ENCODE measurements around the gene THRA. TPM values are rescaled to one million over a fixed set of nuclear protein-coding genes. Genes with fewer than 3 reads are reported as not detected.
A peak's percentile ranks its signal among the peaks of the same experiment; 100 is the strongest.

The THRA gene
- total RNA-seq, 1 experiment from 2014 or later: 10.1 TPM

- H3K4me3 Mint-ChIP-seq: peak overlapping the region; percentile 12 to 25; a peak in 2 of 5 replicates
- peaks cover 20% of the 10 kb centered on the region for H3K27me3 Mint-ChIP-seq (ENCODE audit: low read depth)
- Histone ChIP-seq H2BK5ac (ENCODE audit: insufficient read length, low read length) (no peak overlapping the region), H2BK15ac (ENCODE audit: low read depth, low read length) (no peak overlapping the region), H2BK20ac (ENCODE audit: low read depth, low read length, poor library complexity, severe bottlenecking) (no peak overlapping the region), H4K91ac (ENCODE audit: insufficient read length, low read depth, low read length) (no peak overlapping the region), H2BK12ac (ENCODE audit: insufficient read length, low read depth, low read length) (no peak overlapping the region), H3K9ac (ENCODE audit: extremely low read depth, insufficient read length, low read length) (no peak overlapping the region), H3K4me2 (ENCODE audit: insufficient read depth, insufficient read length, low read length) (peak overlapping the region; percentile 62), H3K23ac (ENCODE audit: insufficient read length, low read depth, low read length) (no peak overlapping the region), H2AFZ (ENCODE audit: low read length) (no peak overlapping the region), H3K18ac (ENCODE audit: insufficient read length, low read depth, low read length) (no peak overlapping the region), H3K14ac (ENCODE audit: insufficient read depth, low read length) (no peak overlapping the region), H3K27ac (ENCODE audit: insufficient read length, low read depth, low read length) (no peak overlapping the region), H3K4me1 (ENCODE audit: insufficient read depth, low read length) (peaks cover 28% of the 10 kb centered on the region), H3K9me3 (ENCODE audit: control insufficient read depth, low read depth, low read length) (no peaks in the 10 kb centered on the region), H3K79me1 (ENCODE audit: insufficient read depth, low read depth, low read length, poor library complexity, severe bottlenecking) (no peaks in the 10 kb centered on the region), H4K5ac (ENCODE audit: insufficient read length, low read depth, low read length) (no peak overlapping the region), H3K27me3 (ENCODE audit: insufficient read depth, low read length) (peaks cover 2% of the 10 kb centered on the region; the same call in 1 of the 2 replicates), H3K56ac (ENCODE audit: insufficient read length, low read depth, low read length) (no peak overlapping the region), H3K23me2 (ENCODE audit: insufficient read length, low read depth, low read length, poor library complexity, severe bottlenecking) (peaks cover 7% of the 10 kb centered on the region), H4K20me1 (ENCODE audit: control insufficient read depth, insufficient read depth, insufficient read length) (peaks cover 3% of the 10 kb centered on the region), H2AK5ac (ENCODE audit: insufficient read length, low read length) (no peak overlapping the region), H3K79me2 (ENCODE audit: insufficient read depth, low read length) (no peaks in the 10 kb centered on the region), H4K8ac (replicated peaks; ENCODE audit: insufficient read length, low read depth, low read length) (no peak overlapping the region), H2BK120ac (ENCODE audit: low read depth, low read length, poor library complexity, severe bottlenecking) (no peak overlapping the region), H3T11ph (ENCODE audit: low read length) (no peak overlapping the region), H3K4ac (ENCODE audit: low read depth, low read length) (no peak overlapping the region)
- 0 out of 7 replicates have a peak overlapping the region, but pooled peaks of 1 of the 3 experiments have one; percentile 18 for H3K27ac Mint-ChIP-seq
- TF ChIP-seq, protein P1, sequence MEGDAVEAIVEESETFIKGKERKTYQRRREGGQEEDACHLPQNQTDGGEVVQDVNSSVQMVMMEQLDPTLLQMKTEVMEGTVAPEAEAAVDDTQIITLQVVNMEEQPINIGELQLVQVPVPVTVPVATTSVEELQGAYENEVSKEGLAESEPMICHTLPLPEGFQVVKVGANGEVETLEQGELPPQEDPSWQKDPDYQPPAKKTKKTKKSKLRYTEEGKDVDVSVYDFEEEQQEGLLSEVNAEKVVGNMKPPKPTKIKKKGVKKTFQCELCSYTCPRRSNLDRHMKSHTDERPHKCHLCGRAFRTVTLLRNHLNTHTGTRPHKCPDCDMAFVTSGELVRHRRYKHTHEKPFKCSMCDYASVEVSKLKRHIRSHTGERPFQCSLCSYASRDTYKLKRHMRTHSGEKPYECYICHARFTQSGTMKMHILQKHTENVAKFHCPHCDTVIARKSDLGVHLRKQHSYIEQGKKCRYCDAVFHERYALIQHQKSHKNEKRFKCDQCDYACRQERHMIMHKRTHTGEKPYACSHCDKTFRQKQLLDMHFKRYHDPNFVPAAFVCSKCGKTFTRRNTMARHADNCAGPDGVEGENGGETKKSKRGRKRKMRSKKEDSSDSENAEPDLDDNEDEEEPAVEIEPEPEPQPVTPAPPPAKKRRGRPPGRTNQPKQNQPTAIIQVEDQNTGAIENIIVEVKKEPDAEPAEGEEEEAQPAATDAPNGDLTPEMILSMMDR (conservative IDR thresholded peaks at IDR 0.05): no peak
- H3K9me3 Mint-ChIP-seq: no peaks in the 10 kb centered on the region
- DNase-seq: no peak
- no CpG with 5 or more reads among the region's 5 CpGs for WGBS (ENCODE audit: extremely low coverage, insufficient read length, low lambda C conversion rate)
- H3K36me3 Mint-ChIP-seq (ENCODE audit: insufficient read depth in 1 of 3, low read depth in 3 of 3): no peaks in the 10 kb centered on the region; a peak in 1 of 7 replicates
- peaks cover 60 to 82% of the 10 kb centered on the region in 2 experiments for H3K4me1 Mint-ChIP-seq
Measured at GRCh38 chr17:40068584-40068916, 5.8 kb downstream of the THRA start.
